ENCODE measurements around the gene ARAF.

DNA sequence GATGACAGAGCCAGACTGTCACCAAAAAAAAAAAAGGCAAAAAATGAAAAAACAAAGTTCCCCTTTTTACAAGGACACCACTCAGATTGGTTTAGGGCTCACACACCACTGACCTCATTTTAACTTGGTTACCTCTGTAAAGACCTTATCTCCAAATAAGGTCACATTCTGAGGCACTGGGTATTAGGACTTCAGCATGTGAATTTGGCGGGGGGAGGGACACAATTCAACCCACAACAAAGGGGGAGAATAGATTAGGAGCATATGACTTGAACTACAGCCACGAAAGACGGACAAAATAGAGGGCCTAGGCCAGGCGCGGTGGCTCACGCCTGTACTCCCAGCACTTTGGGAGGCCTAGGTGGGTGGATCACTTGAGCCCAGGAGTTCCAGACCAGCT lies 31.0 kb upstream of the ARAF start:
- no peak for TF ChIP-seq CTCF (conservative IDR thresholded peaks at IDR 0.05 in 1 of 2, IDR thresholded peaks at IDR 0.05 in 1 of 2; ENCODE audit: extremely low read depth in 1 of 2, insufficient read depth in 1 of 2, low read depth in 1 of 2, low read length in 2 of 2)
- TF ChIP-seq EZH2 (IDR thresholded peaks at IDR 0.05; ENCODE audit: borderline replicate concordance, low read length): no peak

All from mammary epithelial cell (primary cell).